DND-41 (cell line): ENCODE results near the gene RIN1.

Source experiments
- ATAC-seq: fragments of 200-7000 bp; cut with Tn5 transposase; 3 replicates; pipeline ENCODE4 v1.9.1; 2021; ENCODE audit warnings: low read depth; ENCODE audit not compliant: insufficient read depth
- DNase-seq: peaks from one replicate; pipeline ENCODE4 v3.0.0-alpha.2; 2020
- H2AFZ ChIP-seq: 2 replicates; pipeline ENCODE4 v1.6.0; 2012; ENCODE audit warnings: low read depth, low read length
- H3K27ac ChIP-seq: 2 replicates; pipeline ENCODE4 v1.5.1; 2012; ENCODE audit warnings: low read length, inconsistent platforms
- H3K27me3 ChIP-seq: fragments of 200-600 bp; sonication (generic); 2 replicates; pipeline ENCODE4 v1.6.0; 2012; ENCODE audit warnings: low read length, mild to moderate bottlenecking, inconsistent platforms; ENCODE audit not compliant: insufficient read depth, poor library complexity
- H3K36me3 ChIP-seq: 2 replicates; pipeline ENCODE4 v1.5.1; 2012; ENCODE audit warnings: low read length, inconsistent platforms; ENCODE audit not compliant: insufficient read depth
- H3K4me1 ChIP-seq: 2 replicates; pipeline ENCODE4 v1.5.1; 2012; ENCODE audit warnings: mild to moderate bottlenecking, low read length; ENCODE audit not compliant: insufficient read depth
- H3K4me2 ChIP-seq: 2 replicates; pipeline ENCODE4 v1.6.0; 2012; ENCODE audit warnings: mild to moderate bottlenecking, moderate library complexity, low read length, inconsistent platforms; ENCODE audit not compliant: insufficient read depth
- H3K4me3 ChIP-seq, 2 experiments: fragments of 200-600 bp in 1 of 2; shearing (Covaris generic) in 1 of 2; 2 replicates each; pipeline ENCODE4 v1.5.1; 2012 to 2016; ENCODE audit warnings: inconsistent platforms in 2 of 2, low read length in 2 of 2, mild to moderate bottlenecking in 2 of 2, low read depth in 1 of 2, moderate library complexity in 1 of 2
- H3K79me2 ChIP-seq: 2 replicates; pipeline ENCODE4 v1.6.0; 2012; ENCODE audit warnings: low read length, inconsistent platforms; ENCODE audit not compliant: insufficient read depth
- H3K9ac ChIP-seq: 2 replicates; pipeline ENCODE4 v1.6.0; 2012; ENCODE audit warnings: low read depth, mild to moderate bottlenecking, inconsistent platforms, low read length, moderate library complexity
- H3K9me3 ChIP-seq: 2 replicates; pipeline ENCODE4 v1.5.1; 2012; ENCODE audit warnings: low read length, moderate library complexity, mild to moderate bottlenecking, inconsistent platforms; ENCODE audit not compliant: insufficient read depth, severe bottlenecking
- H4K20me1 ChIP-seq: 2 replicates; pipeline ENCODE4 v1.6.0; 2012; ENCODE audit warnings: low read length; ENCODE audit not compliant: insufficient read depth
- CTCF ChIP-seq: IDR thresholded peaks from 2 replicates; pipeline ENCODE4 v1.5.1; 2012; ENCODE audit warnings: borderline replicate concordance, low read length, moderate library complexity, mild to moderate bottlenecking; ENCODE audit not compliant: poor library complexity, severe bottlenecking; ENCODE audit errors: extremely low read depth
- EZH2 ChIP-seq: IDR thresholded peaks from 3 replicates; pipeline ENCODE4 v1.6.1; 2012; ENCODE audit warnings: borderline replicate concordance, low read depth, mild to moderate bottlenecking, moderate library complexity, low read length, inconsistent platforms; ENCODE audit not compliant: severe bottlenecking

RIN1 gene

GRCh38 chr11:66373265-66373664 lies 37.0 kb upstream of the RIN1 start:
- Histone ChIP-seq H4K20me1 (peaks cover 6% of the 10 kb centered on the region; the same call in 1 of the 2 replicates), H3K27me3 (no peaks in the 10 kb centered on the region), H2AFZ (peak overlapping the region; percentile 36), H3K9me3 (no peaks in the 10 kb centered on the region), H3K36me3 (no peaks in the 10 kb centered on the region), H3K79me2 (no peaks in the 10 kb centered on the region), H3K4me1 (peaks cover 27% of the 10 kb centered on the region), H3K27ac (peak overlapping the region; percentile 22; the same call in 1 of the 2 replicates), H3K9ac (no peak overlapping the region), H3K4me2 (peak overlapping the region; percentile 80; the same call in 1 of the 2 replicates), H3K4me3 (no peak overlapping the region)
- TF ChIP-seq EZH2 (no peak), CTCF (no peak)
- ATAC-seq (no peak), DNase-seq (no peak)

- Histone ChIP-seq H2AFZ (peak within 1 kb of the TSS; percentile 72), H3K27me3 (no peaks in the 10 kb centered on the region), H4K20me1 (peaks cover 7% of the 10 kb centered on the region; the same call in 1 of the 2 replicates), H3K4me2 (peak within 1 kb of the TSS; percentile 80), H3K4me1 (peaks cover 27% of the 10 kb centered on the region), H3K36me3 (no peaks in the 10 kb centered on the region), H3K4me3 (peak within 1 kb of the TSS; percentile 46 to 64; a peak in 3 of 4 replicates), H3K79me2 (no peaks in the 10 kb centered on the region), H3K27ac (peak within 1 kb of the TSS; percentile 68), H3K9ac (peak within 1 kb of the TSS; percentile 63), H3K9me3 (no peaks in the 10 kb centered on the region)
- peak; percentile 85 for DNase-seq
- no peak for TF ChIP-seq EZH2
- no peak for TF ChIP-seq CTCF
- ATAC-seq, result peak; percentile 83
These were observed 35.6 kb upstream of the RIN1 start, which contains the start of gene SLC29A2 for GRCh38 chr11:66371627-66372415. SLC29A2 (minus strand) TSS chr11:66371760; CDS start chr11:66371591, 169 bp downstream.

GRCh38 chr11:66369073-66369894 lies 33.0 kb upstream of the RIN1 start:
- TF ChIP-seq EZH2 (no peak), CTCF (no peak)
- Histone ChIP-seq H3K4me2 (no peak overlapping the region), H3K4me3 (no peak overlapping the region), H3K27me3 (no peaks in the 10 kb centered on the region), H4K20me1 (peaks cover 7% of the 10 kb centered on the region; the same call in 1 of the 2 replicates), H2AFZ (no peak overlapping the region), H3K4me1 (peaks cover 27% of the 10 kb centered on the region), H3K9me3 (no peaks in the 10 kb centered on the region), H3K79me2 (no peaks in the 10 kb centered on the region), H3K27ac (no peak overlapping the region), H3K36me3 (no peaks in the 10 kb centered on the region), H3K9ac (no peak overlapping the region)
- ATAC-seq (no peak), DNase-seq (no peak)
